GM12891 (cell line): Measurements from ENCODE around the gene PTPRG.

Experiments
- POLR2A ChIP-seq: IDR thresholded peaks from 2 replicates; pipeline ENCODE4 v1.6.1; 2011; ENCODE audit warnings: low read depth, low read length, control low read depth
- POLR2AphosphoS5 ChIP-seq: IDR thresholded peaks from 2 replicates; pipeline ENCODE4 v1.6.1; 2011; ENCODE audit warnings: low read depth, low read length, control low read depth
- SPI1 ChIP-seq: IDR thresholded peaks from 2 replicates; pipeline ENCODE4 v1.6.1; 2011; ENCODE audit warnings: low read depth, low read length, control low read depth
- TAF1 ChIP-seq: IDR thresholded peaks from 2 replicates; pipeline ENCODE4 v1.6.1; 2011; ENCODE audit warnings: low read depth, low read length, control low read depth

GRCh38 chr3:61841111-61841845, 279.9 kb downstream of the PTPRG start:
- TF ChIP-seq POLR2A (no peak), SPI1 (no peak), POLR2AphosphoS5 (no peak), TAF1 (no peak)
